Measurements from ENCODE around the gene AMELX.

AMELX gene

DNA sequence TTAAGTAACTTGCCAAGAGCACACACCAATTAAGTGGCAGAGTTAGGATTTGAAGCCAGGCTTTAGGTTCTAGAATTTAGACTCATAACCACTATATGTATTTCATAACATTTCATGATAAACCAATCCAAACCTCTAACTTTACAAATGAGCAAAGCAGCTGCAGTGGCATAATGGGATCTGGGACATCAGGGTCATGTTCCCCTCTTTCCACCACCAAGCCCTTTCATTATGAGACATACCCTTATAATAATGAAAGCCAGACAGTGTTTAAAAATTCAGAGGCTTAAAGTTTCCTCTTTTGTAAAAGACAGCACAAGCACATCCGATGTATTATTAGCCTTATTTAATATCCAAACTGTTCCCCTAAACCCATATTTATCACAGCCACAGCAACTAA lies 28.3 kb upstream of the AMELX start:
- TF ChIP-seq CTCF (conservative IDR thresholded peaks at IDR 0.05) (no peak), ZFX (IDR thresholded peaks at IDR 0.05) (no peak)
- no peak overlapping the region for H3K27ac ChIP-seq

- H3K27ac ChIP-seq = no peak overlapping the region
- no peak for TF ChIP-seq ZFX (IDR thresholded peaks at IDR 0.05)
- TF ChIP-seq CTCF (conservative IDR thresholded peaks at IDR 0.05) = no peak
Measured at GRCh38 chrX:11265352-11265751, 27.9 kb upstream of the AMELX start.

DNA sequence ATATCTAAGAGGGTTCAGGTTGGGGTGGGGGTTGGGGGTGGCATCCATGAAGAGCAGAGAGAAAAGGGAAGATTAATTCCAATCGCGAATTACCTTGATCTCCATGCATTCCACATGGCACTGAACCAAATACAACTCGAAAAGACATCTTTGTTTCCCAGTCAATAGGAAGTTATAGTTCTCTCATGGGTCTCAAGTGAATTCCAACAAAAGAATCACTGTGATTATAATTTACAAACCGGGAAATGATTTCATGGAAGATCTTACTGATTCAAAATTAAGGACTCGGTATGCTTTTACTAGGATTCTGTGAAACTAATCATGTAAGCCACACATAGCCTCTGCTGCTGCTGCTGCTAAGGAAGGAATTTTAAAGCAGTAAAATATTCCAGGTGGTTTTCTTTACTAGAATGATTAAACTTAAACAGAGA lies 26.6 kb upstream of the AMELX start:
- TF ChIP-seq CTCF (conservative IDR thresholded peaks at IDR 0.05) (no peak), ZFX (IDR thresholded peaks at IDR 0.05) (no peak)
- no peak overlapping the region for H3K27ac ChIP-seq

DNA sequence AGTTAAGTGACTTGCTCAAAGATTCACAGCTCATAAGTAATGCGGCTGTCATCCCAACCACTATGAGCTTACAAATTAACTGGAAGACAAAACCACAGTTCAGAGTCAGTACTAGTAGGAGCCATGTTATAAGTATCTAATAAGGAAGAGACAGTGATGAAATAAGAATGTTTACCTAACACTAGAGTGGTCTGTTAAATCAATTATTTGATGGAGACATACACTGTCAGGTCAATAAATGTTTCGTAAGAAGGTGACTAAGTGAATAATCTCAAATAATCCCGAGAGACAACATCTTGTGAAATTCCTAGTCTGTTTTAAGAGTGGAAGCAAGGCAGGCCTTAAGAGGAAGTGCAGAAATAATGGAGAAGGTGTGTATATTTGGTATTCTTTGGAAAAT lies 25.8 kb upstream of the AMELX start:
- TF ChIP-seq ZFX (IDR thresholded peaks at IDR 0.05) (no peak), CTCF (conservative IDR thresholded peaks at IDR 0.05) (no peak)
- no peak overlapping the region for H3K27ac ChIP-seq

DNA sequence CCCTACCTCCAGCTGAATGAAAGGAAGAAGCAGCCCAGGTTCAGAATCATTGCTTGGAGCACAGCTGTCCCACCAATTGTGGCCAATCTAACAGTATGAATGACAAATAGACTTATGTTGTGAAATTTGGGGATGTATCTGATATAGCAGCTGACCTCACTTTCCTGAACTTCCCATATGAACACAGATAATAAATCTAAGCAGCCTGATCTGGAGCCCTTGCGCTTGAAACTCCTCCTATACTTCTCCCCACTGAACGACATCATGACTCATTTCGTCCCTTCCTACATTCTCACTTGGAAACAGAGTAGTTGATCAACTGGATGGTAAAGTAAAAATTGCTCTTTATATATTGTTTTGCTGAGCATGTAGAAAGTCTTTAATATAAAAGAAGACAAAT lies 24.2 kb upstream of the AMELX start:
- no peak overlapping the region for H3K27ac ChIP-seq
- TF ChIP-seq CTCF (conservative IDR thresholded peaks at IDR 0.05) = no peak
- TF ChIP-seq ZFX (IDR thresholded peaks at IDR 0.05) = no peak

DNA sequence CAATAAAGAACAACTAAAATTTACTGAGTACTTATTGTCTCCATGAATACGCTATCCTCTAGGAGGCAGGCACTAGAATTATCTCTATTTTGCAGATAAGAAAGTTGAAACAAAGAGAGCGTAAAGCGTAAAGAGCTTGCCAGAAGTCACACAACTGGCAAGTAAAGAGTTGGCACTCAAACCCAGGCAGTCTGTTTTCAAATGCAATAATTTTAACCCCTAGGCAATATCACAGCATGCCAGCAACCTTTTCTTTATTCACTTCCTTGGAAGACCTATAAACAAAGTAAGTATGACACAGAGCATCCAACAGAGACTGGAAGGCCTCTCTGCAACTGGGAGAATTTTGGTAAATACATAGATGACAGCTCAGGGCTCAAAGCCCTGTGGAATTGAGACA lies 23.2 kb upstream of the AMELX start:
- TF ChIP-seq CTCF (conservative IDR thresholded peaks at IDR 0.05) = no peak
- no peak for TF ChIP-seq ZFX (IDR thresholded peaks at IDR 0.05)
- H3K27ac ChIP-seq = no peak overlapping the region

DNA sequence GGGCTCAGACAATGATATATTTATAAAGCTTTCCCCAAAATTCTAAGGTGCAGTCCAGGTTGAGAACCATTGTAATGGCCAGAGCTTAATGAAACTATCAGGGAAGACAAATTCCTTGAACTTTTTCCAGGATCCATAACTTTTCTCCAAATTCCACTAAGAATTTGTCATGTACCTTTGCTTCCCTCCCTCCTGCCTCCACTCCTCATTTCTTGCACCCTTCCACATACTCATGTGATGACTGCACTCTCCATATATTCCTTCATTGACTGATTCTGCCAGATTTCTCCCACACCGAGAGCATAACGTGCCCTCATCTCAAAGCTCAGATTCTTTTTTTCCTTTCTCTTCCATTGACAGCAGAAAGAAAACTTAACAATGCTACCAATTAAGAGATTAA lies 20.9 kb upstream of the AMELX start:
- TF ChIP-seq CTCF (conservative IDR thresholded peaks at IDR 0.05) (no peak), ZFX (IDR thresholded peaks at IDR 0.05) (no peak)
- no peak overlapping the region for H3K27ac ChIP-seq

Measured in C4-2B (cell line).